HepG2 (cell line): ENCODE data around the gene ADGRD1.

Experiments
- CBX5 ChIP-seq: sonication (generic); formaldehyde crosslinking; IDR thresholded peaks from 2 replicates; pipeline ENCODE4 v1.4.0; 2020; ENCODE audit warnings: missing genetic modification reagents, borderline replicate concordance
- ETV5 ChIP-seq: IDR thresholded peaks from 2 replicates; pipeline ENCODE4 v1.6.1; 2018; ENCODE audit warnings: missing biosample characterization, missing genetic modification reagents, inconsistent platforms, borderline replicate concordance

DNA sequence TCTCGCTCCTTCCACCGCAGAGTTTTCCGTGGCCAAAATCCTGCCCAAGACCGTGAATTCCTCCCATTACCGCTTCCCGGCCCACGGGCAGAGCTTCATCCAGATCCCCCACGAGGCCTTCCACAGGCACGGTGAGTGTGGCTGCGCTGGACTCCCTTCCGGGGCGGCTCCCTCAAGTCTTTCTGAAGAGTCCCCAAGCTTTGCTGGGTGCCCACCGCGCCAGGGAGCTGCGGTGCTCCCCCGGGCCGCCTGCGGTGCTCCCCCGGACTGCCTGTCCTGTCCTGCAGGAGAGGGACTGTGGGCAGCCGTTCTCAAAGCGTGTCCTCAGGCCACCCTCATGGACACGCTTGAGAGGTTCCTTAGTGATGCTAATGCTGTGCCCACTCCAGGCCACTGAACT, 50.5 kb downstream of the ADGRD1 start:
- TF ChIP-seq ETV5 (CRISPR knock-in tag) (no peak), CBX5 (no peak)
